Transverse colon (tissue), 4 donors: ENCODE measurements around the gene ABCA4. TPM values are rescaled to one million over a fixed set of nuclear protein-coding genes. Genes with fewer than 3 reads are reported as not detected.

Source experiments
- DNase-seq: peaks from one replicate; pipeline ENCODE4 v3.0.0-alpha.2; 2019
- H3K27ac ChIP-seq, 4 donors: fragments of 200-600 bp; sonication (generic); 2 replicates each; pipeline ENCODE4 v1.5.1; 2016 to 2018; ENCODE audit warnings: inconsistent platforms in 4 of 4
- H3K27me3 ChIP-seq: fragments of 200-600 bp; sonication (generic); 2 replicates; pipeline ENCODE4 v1.5.1; 2017; ENCODE audit warnings: inconsistent platforms
- H3K36me3 ChIP-seq, 4 donors: fragments of 200-600 bp; sonication (generic); 2 replicates each; pipeline ENCODE4 v1.5.1; 2017 to 2019; ENCODE audit warnings: inconsistent platforms in 4 of 4
- H3K4me1 ChIP-seq, 4 donors: fragments of 200-600 bp; sonication (generic); 2 replicates each; pipeline ENCODE4 v1.5.1; 2017 to 2020; ENCODE audit warnings: inconsistent platforms in 4 of 4
- H3K4me3 ChIP-seq, 4 donors: fragments of 200-600 bp; sonication (generic); 1 replicate in 1 of 4; 2 replicates in 3 of 4; pipeline versions ENCODE4 v1.5.1 to v1.6.1; 2017 to 2019; ENCODE audit warnings: inconsistent platforms in 4 of 4
- H3K9me3 ChIP-seq, 2 donors: fragments of 200-600 bp; sonication (generic); 2 replicates each; pipeline ENCODE4 v1.5.1; 2017 to 2019; ENCODE audit warnings: inconsistent platforms in 2 of 2
- EP300 ChIP-seq: sonication (generic); formaldehyde crosslinking; IDR thresholded peaks from one replicate; pipeline ENCODE4 v1.6.1; 2017; ENCODE audit warnings: antibody characterized with exemption, low read depth
- POLR2A ChIP-seq: fragments of 450-650 bp; IDR thresholded peaks from one replicate; pipeline ENCODE4 v1.6.1; 2016; ENCODE audit warnings: antibody characterized with exemption, mild to moderate bottlenecking, moderate library complexity
- POLR2AphosphoS5 ChIP-seq, 3 donors: sonication (generic); formaldehyde crosslinking; IDR thresholded peaks; one replicate each; pipeline ENCODE4 v1.6.1; 2016; ENCODE audit warnings: antibody characterized with exemption in 3 of 3
- WGBS, 2 donors: methylation state at CpG; one replicate each; pipeline ENCODE4 v1.1.5; 2018; ENCODE audit warnings: low coverage in 1 of 2; 5-methylcytosine and 5-hydroxymethylcytosine counted together
- in situ Hi-C, 4 donors: fragments of 200-750 bp; cut with MboI; loops; one replicate each; pipeline versions ENCODE4 v1.15.0 to v1.15.1; 2017; ENCODE audit warnings: low sequenced_read_pairs in 3 of 4, low pct_ligation_motif_present in 1 of 4, low pct_unique_long_range_greater_than_20kb in 1 of 4
- intact Hi-C: fragments of 100-400 bp; cut with DNase I; formaldehyde crosslinking; loops from one replicate; pipeline ENCODE4 v1.15.1; 2023; ENCODE audit warnings: low total_unique reads
- total RNA-seq, 4 donors: library from RNA; depleted of rRNA; stranded (reverse); fragments of >200 nt; gene quantifications; one replicate each; pipeline ENCODE4 v1.1.0, GENCODE V29; 2016
- TF ChIP-seq, protein P1 (sequence below), 5 experiments: fragments of 200-600 bp in 3 of 5; fragments of 450-650 bp in 2 of 5; sonication (generic) in 3 of 5; IDR thresholded peaks; 1 replicate in 2 of 5; 2 replicates in 3 of 5; pipeline ENCODE4 v1.5.1; 2016 to 2017; ENCODE audit warnings: antibody characterized with exemption in 5 of 5, inconsistent platforms in 3 of 5, mild to moderate bottlenecking in 2 of 5, moderate library complexity in 1 of 5

ABCA4 gene
- total RNA-seq, 4 donors from 2014 or later: 0.16 to 0.55 TPM; not detected in 2

- H3K4me1 ChIP-seq: peaks cover 0 to 11% (median 3%) of the 10 kb centered on the region in 4 donors
- H3K27ac ChIP-seq: no peak overlapping the region
- intact Hi-C loops (no loop called here), in situ Hi-C loops (no loop called here)
- no peaks in the 10 kb centered on the region for H3K36me3 ChIP-seq
- H3K27me3 ChIP-seq: no peaks in the 10 kb centered on the region
- no peak for TF ChIP-seq EP300
- no peak for TF ChIP-seq POLR2AphosphoS5 (IDR thresholded peaks at IDR 0.05)
- TF ChIP-seq, protein P1, sequence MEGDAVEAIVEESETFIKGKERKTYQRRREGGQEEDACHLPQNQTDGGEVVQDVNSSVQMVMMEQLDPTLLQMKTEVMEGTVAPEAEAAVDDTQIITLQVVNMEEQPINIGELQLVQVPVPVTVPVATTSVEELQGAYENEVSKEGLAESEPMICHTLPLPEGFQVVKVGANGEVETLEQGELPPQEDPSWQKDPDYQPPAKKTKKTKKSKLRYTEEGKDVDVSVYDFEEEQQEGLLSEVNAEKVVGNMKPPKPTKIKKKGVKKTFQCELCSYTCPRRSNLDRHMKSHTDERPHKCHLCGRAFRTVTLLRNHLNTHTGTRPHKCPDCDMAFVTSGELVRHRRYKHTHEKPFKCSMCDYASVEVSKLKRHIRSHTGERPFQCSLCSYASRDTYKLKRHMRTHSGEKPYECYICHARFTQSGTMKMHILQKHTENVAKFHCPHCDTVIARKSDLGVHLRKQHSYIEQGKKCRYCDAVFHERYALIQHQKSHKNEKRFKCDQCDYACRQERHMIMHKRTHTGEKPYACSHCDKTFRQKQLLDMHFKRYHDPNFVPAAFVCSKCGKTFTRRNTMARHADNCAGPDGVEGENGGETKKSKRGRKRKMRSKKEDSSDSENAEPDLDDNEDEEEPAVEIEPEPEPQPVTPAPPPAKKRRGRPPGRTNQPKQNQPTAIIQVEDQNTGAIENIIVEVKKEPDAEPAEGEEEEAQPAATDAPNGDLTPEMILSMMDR (IDR thresholded peaks at IDR 0.05): no peak
- no peak for TF ChIP-seq POLR2A
- H3K9me3 ChIP-seq: no peaks in the 10 kb centered on the region
- H3K4me3 ChIP-seq: no peak overlapping the region
- 100% methylated on average over 2 of the region's 3 CpGs; no CpG with 5 or more reads in 1 of the 2 donors for WGBS, 2 donors
- no peak for DNase-seq
Observed at GRCh38 chr1:94015489-94015817, 105.5 kb downstream of the ABCA4 start.

DNA sequence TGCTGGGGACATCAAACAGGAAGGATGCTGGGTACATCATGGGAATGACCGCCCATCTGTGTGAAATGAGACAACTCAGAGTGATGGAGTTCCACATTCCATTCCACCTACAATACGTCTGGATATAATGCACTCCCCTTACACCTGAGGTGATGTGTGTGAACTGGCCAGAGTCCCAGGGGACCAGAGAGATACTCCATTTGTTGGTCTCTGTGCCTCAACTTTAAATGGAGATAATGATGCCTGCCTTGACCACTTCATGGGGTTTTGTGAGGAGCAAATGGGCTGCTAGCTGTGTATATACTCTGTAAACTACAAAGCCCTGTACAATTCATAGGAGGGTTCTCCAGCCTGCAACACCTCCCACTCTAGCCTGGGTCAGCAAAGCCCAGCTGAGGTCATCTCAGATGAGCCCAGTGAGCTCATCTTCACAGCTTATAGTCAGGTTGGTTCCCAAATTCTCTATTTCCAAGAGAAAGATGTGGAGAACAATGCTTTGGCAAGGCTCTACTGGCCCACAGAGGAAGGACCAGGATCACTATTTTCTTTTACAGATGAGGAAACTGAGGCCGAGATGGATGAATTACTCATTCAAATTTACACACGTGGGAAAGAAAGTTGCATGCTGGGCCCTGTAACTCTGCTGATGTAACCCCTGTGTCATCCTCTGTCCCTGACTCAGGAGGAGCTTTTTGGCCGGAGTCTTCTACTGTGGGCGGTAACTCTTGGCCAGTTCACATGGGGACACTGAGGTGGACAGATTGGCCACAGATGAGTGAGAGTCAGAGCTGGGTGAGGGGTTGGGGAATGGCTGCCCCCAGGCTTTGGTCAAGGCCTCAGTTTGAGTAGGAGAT lies 106.1 kb downstream of the ABCA4 start:
- DNase-seq: no peak
- WGBS, 2 donors: 93% methylated on average over 6 of the region's 6 CpGs; no CpG with 5 or more reads in 1 of the 2 donors
- H3K9me3 ChIP-seq: no peaks in the 10 kb centered on the region
- TF ChIP-seq POLR2AphosphoS5 (IDR thresholded peaks at IDR 0.05) (no peak), POLR2A (no peak), EP300 (no peak)
- TF ChIP-seq, protein P1 (IDR thresholded peaks at IDR 0.05): no peak
- peaks cover 0 to 11% (median 3%) of the 10 kb centered on the region in 4 donors for H3K4me1 ChIP-seq
- H3K36me3 ChIP-seq: no peaks in the 10 kb centered on the region
- no peak overlapping the region for H3K4me3 ChIP-seq
- no peak overlapping the region for H3K27ac ChIP-seq
- no peaks in the 10 kb centered on the region for H3K27me3 ChIP-seq
- intact Hi-C loops (no loop called here), in situ Hi-C loops (no loop called here)

- WGBS, 2 donors: 76 to 87% methylated on average over 5 to 6 of the region's 6 CpGs
- Histone ChIP-seq H3K9me3 (no peaks in the 10 kb centered on the region), H3K27me3 (no peaks in the 10 kb centered on the region), H3K4me3 (no peak overlapping the region), H3K4me1 (peaks cover 0 to 11% (median 3%) of the 10 kb centered on the region in 4 donors), H3K27ac (no peak overlapping the region), H3K36me3 (no peaks in the 10 kb centered on the region)
- TF ChIP-seq, protein P1 (IDR thresholded peaks at IDR 0.05): no peak
- TF ChIP-seq POLR2AphosphoS5 (IDR thresholded peaks at IDR 0.05): no peak
- DNase-seq: no peak
- intact Hi-C loops (no loop called here), in situ Hi-C loops (no loop called here)
Observed at GRCh38 chr1:94014087-94014486, 106.9 kb downstream of the ABCA4 start.

- no peak overlapping the region for H3K4me3 ChIP-seq
- H3K27ac ChIP-seq: no peak overlapping the region
- no peaks in the 10 kb centered on the region for H3K27me3 ChIP-seq
- no peak for DNase-seq
- in situ Hi-C loops: no loop called here
- no peaks in the 10 kb centered on the region for H3K9me3 ChIP-seq
- intact Hi-C loops: no loop called here
- WGBS, 2 donors: 77 to 80% methylated on average over 2 to 8 of the region's 8 CpGs
- H3K4me1 ChIP-seq: peaks cover 0 to 11% (median 3%) of the 10 kb centered on the region in 4 donors
- TF ChIP-seq POLR2AphosphoS5 (IDR thresholded peaks at IDR 0.05): no peak
- TF ChIP-seq, protein P1 (IDR thresholded peaks at IDR 0.05): no peak
- no peak for TF ChIP-seq EP300
- no peak for TF ChIP-seq POLR2A
- no peaks in the 10 kb centered on the region for H3K36me3 ChIP-seq
Observed at GRCh38 chr1:94013367-94013878, 107.5 kb downstream of the ABCA4 start.
